AG09319 (cell line): ENCODE results near the gene USP20.

Experiments
- DNase-seq: peaks from one replicate; pipeline ENCODE4 v3.0.0-alpha.2; 2010; ENCODE audit warnings: low read depth; ENCODE audit errors: extremely low read depth
- CTCF ChIP-seq: IDR thresholded peaks from 2 replicates; pipeline ENCODE4 v1.5.1; 2011; ENCODE audit warnings: low read depth, mild to moderate bottlenecking, inconsistent platforms, low read length, moderate library complexity

USP20 gene

GRCh38 chr9:129876815-129877214 is 41.6 kb downstream of the USP20 start:
- TF ChIP-seq CTCF: no peak
- DNase-seq: no peak

- TF ChIP-seq CTCF: no peak
- DNase-seq: no peak
Observed at GRCh38 chr9:129878291-129878690, 43.0 kb downstream of the USP20 start.

- TF ChIP-seq CTCF: no peak
- DNase-seq: no peak
Observed at GRCh38 chr9:129879103-129879699, 43.9 kb downstream of the USP20 start.

GRCh38 chr9:129879991-129880653 is 44.9 kb downstream of the USP20 start:
- no peak for DNase-seq
- TF ChIP-seq CTCF: no peak

- DNase-seq: no peak
- TF ChIP-seq CTCF: no peak
Observed at GRCh38 chr9:129880654-129881546, 45.6 kb downstream of the USP20 start.

GRCh38 chr9:129881547-129882324 is 46.5 kb downstream of the USP20 start:
- no peak for TF ChIP-seq CTCF
- no peak for DNase-seq
